ENCODE data around the gene PKN3. TPM values are rescaled to one million over a fixed set of nuclear protein-coding genes. Genes with fewer than 3 reads are reported as not detected.

Gene PKN3
- polyA plus RNA-seq, 1 donor (not counting 4 experiments of a cell fraction or from before 2014, with no cell fraction given), result 1.3 TPM

DNA sequence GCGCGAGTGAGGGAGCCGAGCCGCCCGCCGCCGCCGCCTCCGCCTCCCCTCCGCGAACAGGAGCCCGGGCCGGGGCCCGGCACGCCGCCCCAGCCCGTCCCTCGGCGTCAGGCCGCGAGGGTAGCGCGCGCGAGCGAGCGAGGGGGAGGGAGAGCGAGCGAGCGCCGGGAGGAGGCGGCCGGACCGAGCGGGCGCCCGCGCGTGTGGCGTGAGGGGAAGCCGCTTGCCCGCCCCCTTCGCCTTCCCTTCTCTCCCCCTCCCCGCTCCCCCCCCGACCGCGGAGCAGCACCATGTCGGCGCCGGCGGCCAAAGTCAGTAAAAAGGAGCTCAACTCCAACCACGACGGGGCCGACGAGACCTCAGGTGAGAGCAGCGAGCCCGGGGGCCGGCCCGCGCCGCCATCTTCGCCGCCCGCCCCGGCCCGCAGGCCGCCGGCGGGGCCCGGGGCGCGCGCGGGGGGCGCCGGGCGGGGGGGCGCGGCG is 13.0 kb upstream of the PKN3 start:
- Histone ChIP-seq H3K79me2 (ENCODE audit: control insufficient read depth, insufficient read depth, low read length) (peaks cover 65% of the 10 kb centered on the region), H3K36me3 (ENCODE audit: control insufficient read depth in 2 of 2, extremely low read depth in 1 of 2, insufficient read depth in 2 of 2, low read length in 2 of 2) (peaks cover 5 to 32% of the 10 kb centered on the region in 2 experiments), H3K9me3 (ENCODE audit: control insufficient read depth, low read depth, low read length) (no peaks in the 10 kb centered on the region), H3K4me2 (ENCODE audit: control insufficient read depth, extremely low read depth, insufficient read depth, low read depth, low read length) (no peak overlapping the region), H4K20me1 (ENCODE audit: control insufficient read depth, extremely low read depth, insufficient read depth, low read length) (peaks cover 4% of the 10 kb centered on the region), H3K4me1 (ENCODE audit: control insufficient read depth, extremely low read depth, insufficient read depth, low read length) (peaks cover 34% of the 10 kb centered on the region), H3K27me3 (ENCODE audit: control insufficient read depth, extremely low read depth, insufficient read depth, low read length) (no peaks in the 10 kb centered on the region), H3K27ac (ENCODE audit: control insufficient read depth, insufficient read depth, low read length) (peak overlapping the region; percentile 47), H3K9me1 (ENCODE audit: control insufficient read depth, extremely low read depth, insufficient read depth, low read length) (no peaks in the 10 kb centered on the region), H3K4me3 (ENCODE audit: control insufficient read depth in 2 of 3, extremely low read depth in 1 of 3, insufficient read depth in 2 of 3, low read depth in 1 of 3, low read length in 3 of 3) (peak overlapping the region in 2 of 3 experiments; percentile 48 to 61), H3K9ac (ENCODE audit: control insufficient read depth, extremely low read depth, insufficient read depth, low read length) (peak overlapping the region; percentile 75), H2AFZ (ENCODE audit: control insufficient read depth, low read length) (no peak overlapping the region)
- dilution Hi-C loops (cut with MboI; ENCODE audit: extremely low pct_ligation_motif_present, low sequenced_read_pairs), result no loop called here
- FAIRE-seq (no peak), DNase-seq (ENCODE audit: low read depth, low spot score) (no peak)
- no peak for TF ChIP-seq EZH2 (IDR thresholded peaks at IDR 0.05; ENCODE audit: low read length)
- TF ChIP-seq, protein P1, sequence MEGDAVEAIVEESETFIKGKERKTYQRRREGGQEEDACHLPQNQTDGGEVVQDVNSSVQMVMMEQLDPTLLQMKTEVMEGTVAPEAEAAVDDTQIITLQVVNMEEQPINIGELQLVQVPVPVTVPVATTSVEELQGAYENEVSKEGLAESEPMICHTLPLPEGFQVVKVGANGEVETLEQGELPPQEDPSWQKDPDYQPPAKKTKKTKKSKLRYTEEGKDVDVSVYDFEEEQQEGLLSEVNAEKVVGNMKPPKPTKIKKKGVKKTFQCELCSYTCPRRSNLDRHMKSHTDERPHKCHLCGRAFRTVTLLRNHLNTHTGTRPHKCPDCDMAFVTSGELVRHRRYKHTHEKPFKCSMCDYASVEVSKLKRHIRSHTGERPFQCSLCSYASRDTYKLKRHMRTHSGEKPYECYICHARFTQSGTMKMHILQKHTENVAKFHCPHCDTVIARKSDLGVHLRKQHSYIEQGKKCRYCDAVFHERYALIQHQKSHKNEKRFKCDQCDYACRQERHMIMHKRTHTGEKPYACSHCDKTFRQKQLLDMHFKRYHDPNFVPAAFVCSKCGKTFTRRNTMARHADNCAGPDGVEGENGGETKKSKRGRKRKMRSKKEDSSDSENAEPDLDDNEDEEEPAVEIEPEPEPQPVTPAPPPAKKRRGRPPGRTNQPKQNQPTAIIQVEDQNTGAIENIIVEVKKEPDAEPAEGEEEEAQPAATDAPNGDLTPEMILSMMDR (optimal IDR thresholded peaks at IDR 0.05 in 1 of 3, IDR thresholded peaks at IDR 0.05 in 1 of 3, conservative IDR thresholded peaks at IDR 0.05 in 1 of 3; ENCODE audit: extremely low read depth in 1 of 3, insufficient read depth in 2 of 3, low read length in 3 of 3), result no peak

DNA sequence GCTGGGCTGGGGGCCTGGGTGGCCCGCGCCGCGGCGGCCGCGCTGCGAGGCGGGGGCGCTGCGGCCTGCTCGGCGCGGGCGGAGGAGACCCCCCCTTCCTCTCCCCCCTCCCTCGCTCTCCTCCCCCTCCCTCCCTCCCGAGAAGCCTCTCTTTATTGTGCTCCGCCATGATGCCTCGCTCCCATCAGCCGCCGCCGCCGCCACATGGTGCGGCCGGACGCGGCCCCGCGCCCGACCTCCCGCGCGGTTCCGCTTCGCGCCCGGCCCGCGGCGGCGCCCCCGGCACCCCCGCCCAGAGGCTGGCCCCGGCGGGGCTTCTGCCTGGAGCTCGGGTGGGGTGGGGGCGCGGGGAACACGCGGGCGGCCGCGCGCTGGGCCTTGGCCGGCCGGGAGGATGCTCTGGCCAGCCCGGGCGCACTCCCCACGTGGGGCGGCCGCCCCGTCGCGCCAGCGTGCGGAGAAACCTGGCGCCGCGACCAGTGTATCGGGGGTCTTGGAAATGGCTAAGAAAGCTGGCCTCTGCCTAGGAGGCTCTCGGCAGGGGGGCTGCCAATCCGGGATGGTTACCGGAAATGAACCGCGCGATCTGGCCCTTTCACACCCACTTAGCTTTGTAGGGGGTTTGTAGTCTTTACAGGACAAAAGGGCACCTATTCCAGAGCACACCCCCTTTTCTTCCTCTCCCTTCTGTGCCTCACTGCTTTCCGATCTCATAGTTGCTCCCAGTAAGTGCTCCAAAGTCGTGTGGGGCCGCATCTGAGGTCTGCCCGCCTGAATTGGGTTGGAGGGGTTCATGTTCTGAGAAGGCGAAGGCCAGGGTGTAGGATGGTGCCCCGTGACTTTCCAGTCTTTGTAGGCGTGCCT is 12.3 kb upstream of the PKN3 start:
- H3K4me1 ChIP-seq (ENCODE audit: control insufficient read depth, extremely low read depth, insufficient read depth, low read length), result peaks cover 33% of the 10 kb centered on the region

More for the DNA sequence above, 12.3 kb upstream of the PKN3 start:
- H3K9me1 ChIP-seq (ENCODE audit: control insufficient read depth, extremely low read depth, insufficient read depth, low read length), result no peaks in the 10 kb centered on the region
- peak overlapping the region; percentile 82 for H3K27ac ChIP-seq (ENCODE audit: control insufficient read depth, insufficient read depth, low read length)
- peak overlapping the region; percentile 92 for H3K9ac ChIP-seq (ENCODE audit: control insufficient read depth, extremely low read depth, insufficient read depth, low read length)
- H3K4me2 ChIP-seq (ENCODE audit: control insufficient read depth, extremely low read depth, insufficient read depth, low read depth, low read length), result peak overlapping the region; percentile 93
- H2AFZ ChIP-seq (ENCODE audit: control insufficient read depth, low read length), result no peak overlapping the region
- H4K20me1 ChIP-seq (ENCODE audit: control insufficient read depth, extremely low read depth, insufficient read depth, low read length), result peaks cover 4% of the 10 kb centered on the region
- peaks cover 5 to 35% of the 10 kb centered on the region in 2 experiments for H3K36me3 ChIP-seq (ENCODE audit: control insufficient read depth in 2 of 2, extremely low read depth in 1 of 2, insufficient read depth in 2 of 2, low read length in 2 of 2)
- H3K79me2 ChIP-seq (ENCODE audit: control insufficient read depth, insufficient read depth, low read length), result peaks cover 63% of the 10 kb centered on the region
- no peaks in the 10 kb centered on the region for H3K27me3 ChIP-seq (ENCODE audit: control insufficient read depth, extremely low read depth, insufficient read depth, low read length)
- H3K9me3 ChIP-seq (ENCODE audit: control insufficient read depth, low read depth, low read length), result no peaks in the 10 kb centered on the region
- DNase-seq (ENCODE audit: low read depth, low spot score), result no peak
- TF ChIP-seq, protein P1 (optimal IDR thresholded peaks at IDR 0.05 in 1 of 3, IDR thresholded peaks at IDR 0.05 in 1 of 3, conservative IDR thresholded peaks at IDR 0.05 in 1 of 3; ENCODE audit: extremely low read depth in 1 of 3, insufficient read depth in 2 of 3, low read length in 3 of 3), result no peak
- no peak for TF ChIP-seq EZH2 (IDR thresholded peaks at IDR 0.05; ENCODE audit: low read length)
- FAIRE-seq, result no peak
- dilution Hi-C loops (cut with MboI; ENCODE audit: extremely low pct_ligation_motif_present, low sequenced_read_pairs), result no loop called here
- H3K4me3 ChIP-seq (ENCODE audit: control insufficient read depth in 2 of 3, extremely low read depth in 1 of 3, insufficient read depth in 2 of 3, low read depth in 1 of 3, low read length in 3 of 3), result peak overlapping the region; percentile 54 to 100 (median 97)
